HepG2 (cell line): ENCODE results near the gene GART. TPM values are rescaled to one million over a fixed set of nuclear protein-coding genes. Genes with fewer than 3 reads are reported as not detected.

Experiments
- ATAC-seq: fragments of 200-7000 bp; cut with Tn5 transposase; 3 replicates; pipeline ENCODE4 v1.9.1; 2020; ENCODE audit warnings: mild to moderate bottlenecking, moderate library complexity
- BruUV-seq: library from RNA; stranded (reverse); fragments of 400-500 nt; replicated peaks from 2 replicates; lab custom pipeline; 2021; lab: Mats Ljungman, UMichigan
- CTCF ChIA-PET: fragments of 300-600 bp; formaldehyde crosslinking; extraction: SDS; loops from one replicate; lab custom pipeline; 2021; ENCODE audit warnings: low total read pairs, inconsistent platforms, low intra/inter-chr PET ratio; lab: Yijun Ruan, JAX
- POLR2A ChIA-PET: fragments of 350-600 bp; sonication (Branson Sonifier 250); formaldehyde crosslinking; loops from one replicate; lab custom pipeline; 2020; ENCODE audit warnings: antibody characterized with exemption, inconsistent platforms; lab: Yijun Ruan, JAX
- DNase-seq: peaks from one replicate; pipeline ENCODE4 v3.0.0-alpha.2; 2015; ENCODE audit warnings: low spot score
- FAIRE-seq: peaks from 3 replicates; lab custom pipeline; 2011; peaks lifted over from hg19 to GRCh38; lab: Jason Lieb, UNC
- H2AFZ ChIP-seq: one replicate; pipeline ENCODE4 v1.6.1; 2011; ENCODE audit warnings: low read length, inconsistent platforms
- H3K27ac ChIP-seq: fragments of 300-600 bp; 3 replicates; pipeline ENCODE4 v1.8.0; 2011; ENCODE audit warnings: mixed run types, mild to moderate bottlenecking, mixed read lengths, low read length, inconsistent platforms; ENCODE audit not compliant: insufficient read depth; ENCODE audit errors: extremely low read length
- H3K27me3 ChIP-seq, 2 experiments: fragments of 200-600 bp in 1 of 2; 2 replicates in 1 of 2; 3 replicates in 1 of 2; pipeline versions ENCODE4 v1.6.0 to v1.8.0; 2011; ENCODE audit warnings: low read length in 2 of 2, mild to moderate bottlenecking in 2 of 2, moderate library complexity in 2 of 2, inconsistent platforms in 1 of 2; ENCODE audit not compliant: insufficient read depth in 2 of 2, control insufficient read depth in 1 of 2
- H3K36me3 ChIP-seq, 2 experiments: fragments of 200-600 bp in 1 of 2; replicated peaks in 1 of 2; 2 replicates in 1 of 2; 3 replicates in 1 of 2; pipeline versions ENCODE4 v1.5.1 to v1.8.0; 2011; ENCODE audit warnings: low read length in 2 of 2, inconsistent platforms in 1 of 2; ENCODE audit not compliant: insufficient read depth in 2 of 2, control insufficient read depth in 1 of 2
- H3K4me1 ChIP-seq: 2 replicates; pipeline ENCODE4 v1.5.1; 2012; ENCODE audit warnings: low read length, inconsistent platforms; ENCODE audit not compliant: insufficient read depth
- H3K4me2 ChIP-seq: 2 replicates; pipeline ENCODE4 v1.6.0; 2011; ENCODE audit warnings: low read depth, low read length, inconsistent platforms
- H3K4me3 ChIP-seq, 3 experiments: fragments of 200-600 bp in 1 of 3; sonication (generic), shearing (Covaris generic) in 1 of 3; replicated peaks in 1 of 3; 2 replicates each; pipeline ENCODE4 v1.5.1; 2011 to 2016; ENCODE audit warnings: low read length in 3 of 3, inconsistent platforms in 2 of 3, low read depth in 2 of 3, mild to moderate bottlenecking in 2 of 3, control low read depth in 1 of 3, mixed read lengths in 1 of 3; ENCODE audit not compliant: insufficient read depth in 1 of 3
- H3K79me2 ChIP-seq: one replicate; pipeline ENCODE4 v1.6.1; 2011; ENCODE audit warnings: low read length, inconsistent platforms; ENCODE audit not compliant: insufficient read depth
- H3K9ac ChIP-seq: 2 replicates; pipeline ENCODE4 v1.6.0; 2011; ENCODE audit warnings: mild to moderate bottlenecking, low read depth, low read length, inconsistent platforms; ENCODE audit not compliant: insufficient read depth
- H3K9me3 ChIP-seq: 2 replicates; pipeline ENCODE4 v1.5.1; 2012; ENCODE audit warnings: mild to moderate bottlenecking, low read length
- H4K20me1 ChIP-seq: 2 replicates; pipeline ENCODE4 v1.6.0; 2011; ENCODE audit warnings: inconsistent platforms, mild to moderate bottlenecking, low read length, moderate library complexity; ENCODE audit not compliant: insufficient read depth
- BRD4 ChIP-seq: sonication (generic); formaldehyde crosslinking; IDR thresholded peaks from 2 replicates; pipeline ENCODE4 v1.4.0; 2020; ENCODE audit warnings: missing genetic modification reagents
- GABPB1 ChIP-seq: IDR thresholded peaks from 2 replicates; pipeline ENCODE4 v1.6.1; 2016; ENCODE audit warnings: mild to moderate bottlenecking, missing genetic modification reagents, moderate library complexity, missing compliant biosample characterization
- IRX3 ChIP-seq: sonication (generic); formaldehyde crosslinking; IDR thresholded peaks from 2 replicates; pipeline ENCODE4 v1.8.1; 2023; ENCODE audit warnings: mild to moderate bottlenecking, low read depth, missing genetic modification reagents, borderline replicate concordance
- KLF16 ChIP-seq, 2 experiments: sonication (generic) in 1 of 2; formaldehyde crosslinking in 1 of 2; IDR thresholded peaks; 2 replicates each; pipeline versions ENCODE4 v1.6.1 to v1.8.0; 2016 to 2023; ENCODE audit warnings: missing genetic modification reagents in 2 of 2, missing compliant biosample characterization in 1 of 2
- RBFOX2 ChIP-seq: fragments of 200-400 bp; formaldehyde crosslinking; IDR thresholded peaks from 2 replicates; pipeline ENCODE4 v1.6.1; 2017; ENCODE audit warnings: low read depth, mild to moderate bottlenecking, low read length
- RFX5 ChIP-seq: IDR thresholded peaks from 2 replicates; pipeline ENCODE4 v1.6.1; 2011; ENCODE audit warnings: low read depth, low read length, improper control_type of control experiment
- RFXAP ChIP-seq: sonication (generic); formaldehyde crosslinking; IDR thresholded peaks from 2 replicates; pipeline ENCODE4 v1.4.0; 2020; ENCODE audit warnings: missing genetic modification reagents, borderline replicate concordance
- SMYD3 ChIP-seq: sonication (generic); formaldehyde crosslinking; IDR thresholded peaks from 2 replicates; pipeline ENCODE4 v1.8.1; 2023; ENCODE audit warnings: mild to moderate bottlenecking, missing genetic modification reagents
- SRSF1 ChIP-seq: fragments of 200-400 bp; formaldehyde crosslinking; optimal IDR thresholded peaks from 2 replicates; pipeline ENCODE3; 2017; ENCODE audit warnings: mild to moderate bottlenecking, low read depth, low read length, moderate library complexity
- STAT5B ChIP-seq: sonication (generic); formaldehyde crosslinking; IDR thresholded peaks from 2 replicates; pipeline ENCODE4 v1.4.0; 2020; ENCODE audit warnings: missing genetic modification reagents
- SYNCRIP ChIP-seq: fragments of 200-400 bp; formaldehyde crosslinking; IDR thresholded peaks from 2 replicates; pipeline ENCODE4 v1.6.1; 2018; ENCODE audit warnings: mild to moderate bottlenecking, low read depth, low read length; ENCODE audit not compliant: insufficient read depth
- ZNF747 ChIP-seq: sonication (generic); formaldehyde crosslinking; IDR thresholded peaks from 2 replicates; pipeline ENCODE4 v1.8.1; 2023; ENCODE audit warnings: missing genetic modification reagents, mild to moderate bottlenecking, borderline replicate concordance
- WGBS: methylation state at CpG from one replicate; pipeline ENCODE4 v1.1.6; 2017; ENCODE audit warnings: low lambda C conversion rate; 5-methylcytosine and 5-hydroxymethylcytosine counted together
- in situ Hi-C: cut with HindIII; loops from 2 replicates; pipeline ENCODE4 v1.10.0; 2017; ENCODE audit warnings: low pct_unique_long_range_greater_than_20kb; ENCODE audit not compliant: extremely low pct_ligation_motif_present
- intact Hi-C: fragments of 100-400 bp; cut with micrococcal nuclease; formaldehyde crosslinking; loops from one replicate; pipeline ENCODE4 v1.10.0; 2022; ENCODE audit not compliant: unreplicated experiment
- polyA plus RNA-seq, 8 experiments: library from polyadenylated mRNA; depleted of rRNA in 3 of 8; stranded (reverse) in 7 of 8; unstranded in 1 of 8; fragments of >200 nt; fragmentation: Illumina TruSeq in 4 of 8; extraction: Trizol in 4 of 8; gene quantifications; 2 replicates each; pipeline versions ENCODE4 v1.2.1 to v1.2.3, GENCODE V29; 2011 to 2016; ENCODE audit warnings: low read depth in 4 of 8, missing spikeins in 1 of 8, mixed read lengths in 1 of 8; ENCODE audit not compliant: insufficient read depth in 1 of 8
- total RNA-seq, 5 experiments: library from RNA; depleted of rRNA; stranded (reverse); fragments of >200 nt; fragmentation: Illumina TruSeq; extraction: Trizol; gene quantifications; 2 replicates each; pipeline ENCODE4 v1.2.3, GENCODE V29; 2016; ENCODE audit warnings: low read depth in 1 of 5
- TF ChIP-seq, protein P1 (sequence below): IDR thresholded peaks from 2 replicates; pipeline ENCODE4 v1.6.1; 2016; ENCODE audit warnings: mild to moderate bottlenecking, missing biosample characterization, missing genetic modification reagents
- TF ChIP-seq, protein P2 (sequence below): sonication (generic); formaldehyde crosslinking; IDR thresholded peaks from 2 replicates; pipeline ENCODE4 v1.4.0; 2020; ENCODE audit warnings: missing genetic modification reagents
- TF ChIP-seq, protein P3 (sequence below): IDR thresholded peaks from 2 replicates; pipeline ENCODE4 v1.6.1; 2018; ENCODE audit warnings: missing genetic modification reagents
- TF ChIP-seq, protein P4 (sequence below): sonication (generic); formaldehyde crosslinking; IDR thresholded peaks from 2 replicates; pipeline ENCODE4 v1.5.0; 2020; ENCODE audit warnings: missing genetic modification reagents, mild to moderate bottlenecking, borderline replicate concordance

The GART gene
- total and polyA plus RNA-seq, 2 of the 13 experiments (the other 11 are each of a cell fraction or from before 2014, with no cell fraction given) = 17.9 to 109 TPM

DNA sequence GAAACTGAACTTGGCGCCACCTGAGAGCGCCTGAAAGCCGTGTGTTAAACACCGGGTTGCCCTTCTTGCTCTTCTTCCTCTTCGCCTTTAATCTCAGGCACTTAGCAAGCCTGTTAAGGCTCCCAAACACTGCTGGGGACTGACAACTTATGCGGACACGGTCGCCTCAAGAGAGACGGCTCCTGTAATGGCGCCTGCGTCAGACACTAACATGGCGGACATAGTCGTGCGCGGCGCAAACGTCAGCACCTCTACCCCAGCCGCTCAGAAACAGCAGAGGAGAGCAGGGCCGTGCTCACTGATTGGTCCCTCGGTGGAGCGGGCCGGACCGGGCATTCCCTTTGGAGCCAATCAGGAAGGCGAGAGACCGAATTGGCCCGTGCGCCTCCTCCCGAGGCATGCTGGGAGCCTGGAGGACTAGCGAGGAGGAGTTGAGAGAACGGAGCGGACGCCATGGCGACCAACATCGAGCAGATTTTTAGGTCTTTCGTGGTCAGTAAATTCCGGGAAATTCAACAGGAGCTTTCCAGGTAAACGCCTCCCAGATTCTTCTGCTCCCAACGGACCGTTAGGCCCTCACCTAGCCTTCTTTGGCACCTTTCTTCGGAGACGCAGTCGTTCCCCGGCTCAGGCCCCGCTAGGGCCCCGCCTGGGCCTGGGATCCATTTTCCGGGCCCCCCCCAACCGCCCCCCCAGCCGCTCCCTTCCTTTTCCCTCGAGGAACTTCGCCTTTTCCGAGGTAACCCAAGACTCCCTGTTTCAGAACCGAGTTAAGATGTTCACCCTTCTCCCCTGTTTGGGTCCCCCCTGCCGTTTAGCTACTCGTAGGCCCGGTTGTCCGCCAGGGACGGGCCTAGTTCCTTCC is 955 bp upstream of the GART start, which contains the start of gene SON:
Gene SON (plus strand): TSS at position 399 of the 865 bp plus-strand sequence. CDS start 55 bp downstream, at position 454.
- intact Hi-C loops = loop anchor here (5.0 kb wide), 1 partner anchor 44 kb away; the partner anchor contains the start of gene DONSON
- BruUV-seq = no TSS peak
- peak; percentile 98 for TF ChIP-seq RFX5
- 0 out of 2 replicates have a peak, but pooled peaks have one; percentile 62 for TF ChIP-seq IRX3 (CRISPR knock-in tag)
- TF ChIP-seq KLF16 (CRISPR knock-in tag; IDR thresholded peaks at IDR 0.05) = peak in 1 of 2 experiments; percentile 61; a peak in 1 of 4 replicates
- TF ChIP-seq BRD4 = peak; percentile 95
- TF ChIP-seq SRSF1 = peak; percentile 75
- TF ChIP-seq, protein P1, sequence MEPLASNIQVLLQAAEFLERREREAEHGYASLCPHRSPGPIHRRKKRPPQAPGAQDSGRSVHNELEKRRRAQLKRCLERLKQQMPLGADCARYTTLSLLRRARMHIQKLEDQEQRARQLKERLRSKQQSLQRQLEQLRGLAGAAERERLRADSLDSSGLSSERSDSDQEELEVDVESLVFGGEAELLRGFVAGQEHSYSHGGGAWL = no peak
- peak; percentile 74 for TF ChIP-seq GABPB1 (CRISPR knock-in tag)
- TF ChIP-seq, protein P2, sequence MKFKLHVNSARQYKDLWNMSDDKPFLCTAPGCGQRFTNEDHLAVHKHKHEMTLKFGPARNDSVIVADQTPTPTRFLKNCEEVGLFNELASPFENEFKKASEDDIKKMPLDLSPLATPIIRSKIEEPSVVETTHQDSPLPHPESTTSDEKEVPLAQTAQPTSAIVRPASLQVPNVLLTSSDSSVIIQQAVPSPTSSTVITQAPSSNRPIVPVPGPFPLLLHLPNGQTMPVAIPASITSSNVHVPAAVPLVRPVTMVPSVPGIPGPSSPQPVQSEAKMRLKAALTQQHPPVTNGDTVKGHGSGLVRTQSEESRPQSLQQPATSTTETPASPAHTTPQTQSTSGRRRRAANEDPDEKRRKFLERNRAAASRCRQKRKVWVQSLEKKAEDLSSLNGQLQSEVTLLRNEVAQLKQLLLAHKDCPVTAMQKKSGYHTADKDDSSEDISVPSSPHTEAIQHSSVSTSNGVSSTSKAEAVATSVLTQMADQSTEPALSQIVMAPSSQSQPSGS = peak; percentile 30; the same call in 1 of the 2 replicates
- TF ChIP-seq SYNCRIP = no peak
- no peak; the same call in 1 of the 2 replicates for TF ChIP-seq SMYD3 (CRISPR knock-in tag)
- TF ChIP-seq RFXAP (CRISPR knock-in tag) = peak; percentile 99
- TF ChIP-seq STAT5B (CRISPR knock-in tag) = no peak
- TF ChIP-seq, protein P3, sequence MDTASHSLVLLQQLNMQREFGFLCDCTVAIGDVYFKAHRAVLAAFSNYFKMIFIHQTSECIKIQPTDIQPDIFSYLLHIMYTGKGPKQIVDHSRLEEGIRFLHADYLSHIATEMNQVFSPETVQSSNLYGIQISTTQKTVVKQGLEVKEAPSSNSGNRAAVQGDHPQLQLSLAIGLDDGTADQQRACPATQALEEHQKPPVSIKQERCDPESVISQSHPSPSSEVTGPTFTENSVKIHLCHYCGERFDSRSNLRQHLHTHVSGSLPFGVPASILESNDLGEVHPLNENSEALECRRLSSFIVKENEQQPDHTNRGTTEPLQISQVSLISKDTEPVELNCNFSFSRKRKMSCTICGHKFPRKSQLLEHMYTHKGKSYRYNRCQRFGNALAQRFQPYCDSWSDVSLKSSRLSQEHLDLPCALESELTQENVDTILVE (CRISPR knock-in tag) = peak; percentile 56; the same call in 1 of the 2 replicates
- TF ChIP-seq ZNF747 (CRISPR knock-in tag) = peak; percentile 55; the same call in 1 of the 2 replicates
- TF ChIP-seq, protein P4, sequence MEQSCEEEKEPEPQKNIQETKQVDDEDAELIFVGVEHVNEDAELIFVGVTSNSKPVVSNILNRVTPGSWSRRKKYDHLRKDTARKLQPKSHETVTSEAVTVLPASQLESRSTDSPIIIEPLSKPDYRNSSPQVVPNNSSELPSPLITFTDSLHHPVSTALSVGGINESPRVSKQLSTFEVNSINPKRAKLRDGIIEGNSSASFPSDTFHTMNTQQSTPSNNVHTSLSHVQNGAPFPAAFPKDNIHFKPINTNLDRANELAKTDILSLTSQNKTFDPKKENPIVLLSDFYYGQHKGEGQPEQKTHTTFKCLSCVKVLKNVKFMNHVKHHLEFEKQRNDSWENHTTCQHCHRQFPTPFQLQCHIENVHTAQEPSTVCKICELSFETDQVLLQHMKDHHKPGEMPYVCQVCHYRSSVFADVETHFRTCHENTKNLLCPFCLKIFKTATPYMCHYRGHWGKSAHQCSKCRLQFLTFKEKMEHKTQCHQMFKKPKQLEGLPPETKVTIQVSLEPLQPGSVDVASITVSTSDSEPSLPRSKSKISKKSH (CRISPR knock-in tag) = no peak
- peak; percentile 73 for TF ChIP-seq RBFOX2

More for the DNA sequence above, 955 bp upstream of the GART start, which contains the start of gene SON:
- Histone ChIP-seq H3K27me3 (no peaks in the 10 kb centered on the region; a peak in 1 of 5 replicates), H3K36me3 (peaks cover 0 to 23% of the 10 kb centered on the region in 2 experiments; a peak in 4 of 5 replicates), H3K79me2 (peaks cover 82% of the 10 kb centered on the region), H2AFZ (no peak within 1 kb of the TSS), H3K4me3 (peak within 1 kb of the TSS; percentile 85 to 98 (median 91)), H3K9ac (peak within 1 kb of the TSS; percentile 100), H3K27ac (peak within 1 kb of the TSS; percentile 100), H3K9me3 (no peaks in the 10 kb centered on the region), H4K20me1 (peaks cover 41% of the 10 kb centered on the region), H3K4me1 (peaks cover 26% of the 10 kb centered on the region), H3K4me2 (peak within 1 kb of the TSS; percentile 89)
- FAIRE-seq (peak; percentile 83), DNase-seq (peak; percentile 96), ATAC-seq (peak; percentile 97)
- ChIA-PET CTCF (no interaction called here), POLR2A (interaction anchor here (0.6 to 2.7 kb wide), 14 partner anchors 8 to 102 kb away, joined by 3 to 19 read pairs (median 5); partner anchors contain the start of genes DNAJC28, DONSON and TMEM50B)
- in situ Hi-C loops = no loop called here
- 0% methylated on average over 25 of the region's 57 CpGs for WGBS
